IMR-90 (cell line): ENCODE results near the gene NPHP4. TPM values are rescaled to one million over a fixed set of nuclear protein-coding genes. Genes with fewer than 3 reads are reported as not detected.
"Not testable (repeated sequence)": the region's sequence is repeated elsewhere in the genome, so short reads cannot be mapped to it uniquely, and the experiment has no call there.

ENCODE experiments used
- ATAC-seq: fragments of 200-7000 bp; cut with Tn5 transposase; 2 replicates; pipeline ENCODE4 v1.9.1; 2020; ENCODE audit warnings: low read depth, mild to moderate bottlenecking, moderate library complexity
- BruUV-seq: library from RNA; stranded (reverse); fragments of 400-500 nt; replicated peaks from 2 replicates; lab custom pipeline; 2021; lab: Mats Ljungman, UMichigan
- CTCF ChIA-PET: fragments of 300-600 bp; formaldehyde crosslinking; extraction: SDS; loops from one replicate; lab custom pipeline; 2021; ENCODE audit warnings: antibody characterized with exemption; lab: Yijun Ruan, JAX
- POLR2A ChIA-PET: fragments of 300-600 bp; sonication (Branson Sonifier 250); formaldehyde crosslinking; loops from one replicate; lab custom pipeline; 2022; ENCODE audit warnings: antibody characterized with exemption; ENCODE audit not compliant: unreplicated experiment; lab: Charles Lee
- DNase-seq: peaks from one replicate; pipeline ENCODE4 v3.0.0; 2013
- H2AFZ ChIP-seq: replicated peaks from 2 replicates; pipeline ENCODE3; 2013; ENCODE audit warnings: low read length, mild to moderate bottlenecking; ENCODE audit not compliant: poor library complexity
- H2AK5ac ChIP-seq: 2 replicates; pipeline ENCODE4 v1.6.1; 2013; ENCODE audit warnings: low read depth, low read length, inconsistent platforms
- H2AK9ac ChIP-seq: replicated peaks from 2 replicates; pipeline ENCODE3; 2013; ENCODE audit warnings: mild to moderate bottlenecking, low read depth, low read length, moderate library complexity; ENCODE audit not compliant: poor library complexity
- H2BK120ac ChIP-seq: 2 replicates; pipeline ENCODE4 v1.6.1; 2013; ENCODE audit warnings: low read depth, low read length, inconsistent platforms
- H2BK15ac ChIP-seq: 3 replicates; pipeline ENCODE4 v1.6.1; 2013; ENCODE audit warnings: low read depth, low read length, inconsistent platforms
- H2BK20ac ChIP-seq: 2 replicates; pipeline ENCODE4 v1.6.1; 2013; ENCODE audit warnings: low read depth, mild to moderate bottlenecking, inconsistent platforms, low read length, moderate library complexity
- H2BK5ac ChIP-seq: 2 replicates; pipeline ENCODE4 v1.6.1; 2013; ENCODE audit warnings: mild to moderate bottlenecking, low read depth, low read length, inconsistent platforms; ENCODE audit not compliant: poor library complexity, severe bottlenecking
- H3K14ac ChIP-seq: replicated peaks from 2 replicates; pipeline ENCODE4 v1.6.1; 2013; ENCODE audit warnings: low read depth, low read length, inconsistent platforms
- H3K18ac ChIP-seq: 2 replicates; pipeline ENCODE4 v1.6.1; 2013; ENCODE audit warnings: low read depth, low read length, control low read depth
- H3K23ac ChIP-seq: 2 replicates; pipeline ENCODE4 v1.6.1; 2013; ENCODE audit warnings: low read depth, low read length, inconsistent platforms
- H3K27ac ChIP-seq: 2 replicates; pipeline ENCODE4 v1.5.1; 2013; ENCODE audit warnings: mild to moderate bottlenecking, control low read depth, low read length; ENCODE audit not compliant: insufficient read depth
- H3K27me3 ChIP-seq: 2 replicates; pipeline ENCODE4 v1.6.1; 2013; ENCODE audit warnings: low read length; ENCODE audit not compliant: control insufficient read depth, insufficient read depth
- H3K36me3 ChIP-seq: 2 replicates; pipeline ENCODE4 v1.6.1; 2013; ENCODE audit warnings: low read length, mixed read lengths; ENCODE audit not compliant: control insufficient read depth, insufficient read depth
- H3K4ac ChIP-seq: 2 replicates; pipeline ENCODE4 v1.6.1; 2013; ENCODE audit warnings: low read depth, low read length, inconsistent platforms
- H3K4me1 ChIP-seq: 2 replicates; pipeline ENCODE4 v1.6.1; 2013; ENCODE audit warnings: low read length, mixed read lengths; ENCODE audit not compliant: control insufficient read depth, insufficient read depth
- H3K4me2 ChIP-seq: 2 replicates; pipeline ENCODE4 v1.6.1; 2013; ENCODE audit warnings: low read depth, mild to moderate bottlenecking, control low read depth, low read length, moderate library complexity
- H3K4me3 ChIP-seq: 2 replicates; pipeline ENCODE4 v1.5.1; 2013; ENCODE audit warnings: low read depth, mild to moderate bottlenecking, control low read depth, low read length, moderate library complexity; ENCODE audit not compliant: insufficient read depth
- H3K56ac ChIP-seq: 2 replicates; pipeline ENCODE4 v1.6.1; 2013; ENCODE audit warnings: low read length, inconsistent platforms; ENCODE audit not compliant: insufficient read depth; ENCODE audit errors: extremely low read depth
- H3K79me1 ChIP-seq, 2 experiments: 2 replicates each; pipeline ENCODE4 v1.6.1; 2013; ENCODE audit warnings: low read length in 2 of 2, inconsistent platforms in 1 of 2, low read depth in 1 of 2
- H3K9ac ChIP-seq: 2 replicates; pipeline ENCODE4 v1.6.1; 2013; ENCODE audit warnings: low read depth, low read length, control low read depth
- H3K9me1 ChIP-seq: 2 replicates; pipeline ENCODE4 v1.6.1; 2013; ENCODE audit warnings: low read length, inconsistent platforms; ENCODE audit not compliant: insufficient read depth
- H3K9me3 ChIP-seq: 2 replicates; pipeline ENCODE4 v1.6.1; 2013; ENCODE audit warnings: low read length; ENCODE audit not compliant: control insufficient read depth, insufficient read depth
- H4K20me1 ChIP-seq: 2 replicates; pipeline ENCODE4 v1.6.1; 2013; ENCODE audit warnings: low read length, inconsistent platforms; ENCODE audit not compliant: insufficient read depth
- H4K5ac ChIP-seq: 2 replicates; pipeline ENCODE4 v1.6.1; 2013; ENCODE audit warnings: mild to moderate bottlenecking, low read depth, low read length, control low read depth
- H4K8ac ChIP-seq, 2 experiments: 2 replicates each; pipeline ENCODE4 v1.6.1; 2013; ENCODE audit warnings: low read depth in 2 of 2, low read length in 2 of 2, control low read depth in 1 of 2, inconsistent platforms in 1 of 2
- H4K91ac ChIP-seq: 2 replicates; pipeline ENCODE4 v1.6.1; 2013; ENCODE audit warnings: low read depth, low read length, inconsistent platforms; ENCODE audit not compliant: insufficient read depth
- CEBPB ChIP-seq: IDR thresholded peaks from 2 replicates; pipeline ENCODE4 v1.6.1; 2012; ENCODE audit warnings: low read depth, low read length, improper control_type of control experiment
- RAD21 ChIP-seq: IDR thresholded peaks from 2 replicates; pipeline ENCODE4 v1.6.1; 2012; ENCODE audit warnings: low read length, improper control_type of control experiment
- SMC3 ChIP-seq: fragments of 150-350 bp; IDR thresholded peaks from 2 replicates; pipeline ENCODE4 v1.6.1; 2016; ENCODE audit warnings: low read depth, mild to moderate bottlenecking, antibody characterized with exemption, low read length, moderate library complexity
- WGBS, 2 experiments: methylation state at CpG; one replicate each; pipeline versions ENCODE4 v1.1.5 to v1.1.7; 2013; ENCODE audit warnings: missing lambda C conversion rate in 2 of 2; ENCODE audit not compliant: insufficient read length in 1 of 2; ENCODE audit errors: extremely low coverage in 2 of 2; 5-methylcytosine and 5-hydroxymethylcytosine counted together
- dilution Hi-C: fragments of 300-500 bp; cut with HindIII; formaldehyde crosslinking; loops from one replicate; pipeline ENCODE4 v1.14.3; 2018; ENCODE audit warnings: low sequenced_read_pairs; ENCODE audit not compliant: unreplicated experiment
- in situ Hi-C: fragments of 300-500 bp; cut with MboI; formaldehyde crosslinking; loops from 3 replicates; pipeline ENCODE4 v1.14.3; 2019; ENCODE audit warnings: low sequenced_read_pairs, inconsistent platforms, mixed read lengths
- intact Hi-C: fragments of 100-400 bp; cut with micrococcal nuclease; formaldehyde crosslinking; loops from 2 replicates; pipeline ENCODE4 v1.10.0; 2022
- polyA plus RNA-seq, 3 experiments: library from polyadenylated mRNA; depleted of rRNA; stranded (reverse); fragments of >200 nt; gene quantifications; 2 replicates each; pipeline ENCODE4 v1.2.3, GENCODE V29; 2012; ENCODE audit warnings: low replicate concordance in 1 of 3
- total RNA-seq: library from RNA; depleted of rRNA; stranded (reverse); fragments of >200 nt; gene quantifications from 2 replicates; pipeline ENCODE4 v1.2.3, GENCODE V29; 2012

Gene NPHP4
- total and polyA plus RNA-seq, 2 of the 4 experiments (the other 2 are of a cell fraction): 2.0 to 5.5 TPM

- WGBS, 2 experiments: 92% methylated on average over 2 of the region's 18 CpGs; no CpG with 5 or more reads in 1 of the 2 experiments
- Histone ChIP-seq H2AFZ (no peak overlapping the region), H2BK120ac (no peak overlapping the region), H4K5ac (no peak overlapping the region), H2AK9ac (no peak overlapping the region), H3K27me3 (no peaks in the 10 kb centered on the region), H3K18ac (no peak overlapping the region), H4K20me1 (no peaks in the 10 kb centered on the region), H3K9ac (no peak overlapping the region), H3K9me3 (no peaks in the 10 kb centered on the region), H2BK20ac (no peak overlapping the region), H2AK5ac (no peak overlapping the region), H3K27ac (no peak overlapping the region), H3K23ac (no peak overlapping the region), H4K8ac (no peak overlapping the region), H3K4me1 (no peaks in the 10 kb centered on the region), H3K9me1 (no peaks in the 10 kb centered on the region), H3K4me3 (no peak overlapping the region), H2BK5ac (no peak overlapping the region), H3K36me3 (peaks cover 2% of the 10 kb centered on the region), H2BK15ac (no peak overlapping the region), H3K4ac (no peak overlapping the region), H3K14ac (no peak overlapping the region), H4K91ac (no peak overlapping the region), H3K4me2 (no peak overlapping the region), H3K56ac (no peak overlapping the region), H3K79me1 (no peaks in the 10 kb centered on the region)
- intact Hi-C loops (no loop called here), dilution Hi-C loops (no loop called here), in situ Hi-C loops (no loop called here)
- ChIA-PET CTCF (no interaction called here), POLR2A (no interaction called here)
- no TSS peak for BruUV-seq
- ATAC-seq (no peak), DNase-seq (no peak)
- no peak for TF ChIP-seq SMC3
- no peak for TF ChIP-seq RAD21
- no peak for TF ChIP-seq CEBPB
Observed at GRCh38 chr1:5926686-5927435, 65.4 kb downstream of the NPHP4 start.

DNA sequence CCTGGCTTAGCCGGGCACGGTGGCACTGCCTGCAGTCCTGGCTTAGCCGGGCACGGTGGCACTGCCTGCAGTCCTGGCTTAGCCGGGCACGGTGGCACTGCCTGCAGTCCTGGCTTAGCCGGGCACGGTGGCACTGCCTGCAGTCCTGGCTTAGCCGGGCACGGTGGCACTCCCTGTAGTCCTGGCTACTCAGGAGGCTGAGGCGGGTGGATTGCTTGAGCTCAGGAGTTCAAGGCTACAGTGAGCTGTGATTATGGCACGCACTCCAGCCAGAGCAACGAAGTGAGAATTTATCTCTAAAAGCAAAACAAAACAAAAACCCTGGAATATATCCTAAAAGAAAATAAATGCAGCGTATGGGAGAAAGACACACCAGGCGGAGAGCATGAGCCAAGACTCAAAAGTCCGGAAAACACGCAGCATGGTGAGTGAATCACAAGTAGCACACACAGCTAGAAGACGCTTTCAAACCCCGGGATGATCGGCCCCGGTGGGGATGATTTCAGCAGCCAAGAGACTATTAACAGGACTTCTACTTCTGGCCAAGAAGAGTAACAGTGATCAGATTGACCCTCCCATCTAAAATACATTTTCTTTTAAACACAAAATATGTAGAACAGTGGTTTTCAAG, 69.4 kb downstream of the NPHP4 start:
- H4K8ac ChIP-seq, BruUV-seq, H3K56ac ChIP-seq, H3K27ac ChIP-seq, H3K4me1 ChIP-seq, H3K4ac ChIP-seq, H2AK9ac ChIP-seq, dilution Hi-C loops, H3K9me1 ChIP-seq, intact Hi-C loops, H4K20me1 ChIP-seq, H2BK5ac ChIP-seq, CTCF ChIA-PET, H3K4me2 ChIP-seq, H2AFZ ChIP-seq, H3K79me1 ChIP-seq, H3K23ac ChIP-seq, DNase-seq, H3K14ac ChIP-seq, H3K9me3 ChIP-seq, H2AK5ac ChIP-seq, H3K4me3 ChIP-seq, H4K5ac ChIP-seq, H3K36me3 ChIP-seq, H2BK20ac ChIP-seq, H4K91ac ChIP-seq, H3K27me3 ChIP-seq, POLR2A ChIA-PET, ATAC-seq, H3K9ac ChIP-seq, H2BK15ac ChIP-seq, H3K18ac ChIP-seq, H2BK120ac ChIP-seq: not testable (repeated sequence)
- in situ Hi-C loops: loop anchor here (25.0 kb wide), 1 partner anchor 2011 kb away; the partner anchor contains the start of gene C1orf174
- no CpG with 5 or more reads among the region's 21 CpGs for WGBS, 2 experiments
